ENCODE data around the gene FNDC3B. TPM values are rescaled to one million over a fixed set of nuclear protein-coding genes. Genes with fewer than 3 reads are reported as not detected.

The FNDC3B gene
- total RNA-seq, 1 donor from 2014 or later, result 71.3 TPM

DNA sequence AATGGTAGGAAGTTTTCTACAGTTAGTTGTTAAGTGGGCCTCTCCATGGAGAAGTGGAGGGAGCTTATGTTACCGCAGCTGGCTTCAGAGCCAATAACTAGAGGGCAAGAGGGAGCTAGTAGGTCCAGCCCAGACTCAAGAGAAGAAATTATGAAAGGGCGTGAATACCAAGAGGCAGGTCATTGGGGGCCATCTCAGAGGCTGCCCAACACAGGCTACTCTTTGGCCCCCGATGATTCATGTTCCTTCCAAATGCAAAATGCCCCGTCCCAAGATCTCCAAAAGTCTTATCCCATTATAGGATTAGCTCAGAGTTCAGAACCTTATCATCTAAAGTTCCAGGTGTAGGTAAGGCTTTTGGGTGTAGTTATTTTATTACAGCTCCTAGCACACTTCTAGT lies 94.5 kb downstream of the FNDC3B start:
- Histone ChIP-seq H3K36me3 (ENCODE audit: control insufficient read depth, insufficient read depth, low read length) (no peaks in the 10 kb centered on the region), H3K27me3 (ENCODE audit: control insufficient read depth, insufficient read depth, low read length) (no peaks in the 10 kb centered on the region), H3K4me3 (ENCODE audit: low read depth, low read length) (no peak overlapping the region)
- TF ChIP-seq CTCF (IDR thresholded peaks at IDR 0.05; ENCODE audit: insufficient read depth, low read length, poor library complexity, severe bottlenecking), result no peak
- DNase-seq (ENCODE audit: low read depth), result no peak

- no peaks in the 10 kb centered on the region for H3K36me3 ChIP-seq (ENCODE audit: control insufficient read depth, insufficient read depth, low read length)
Measured at GRCh38 chr3:172134352-172134751, 95.0 kb downstream of the FNDC3B start.

GRCh38 chr3:172135185-172135584 lies 95.8 kb downstream of the FNDC3B start:
- DNase-seq (ENCODE audit: low read depth), result no peak
- Histone ChIP-seq H3K36me3 (ENCODE audit: control insufficient read depth, insufficient read depth, low read length) (no peaks in the 10 kb centered on the region), H3K4me3 (ENCODE audit: low read depth, low read length) (no peak overlapping the region), H3K27me3 (ENCODE audit: control insufficient read depth, insufficient read depth, low read length) (no peaks in the 10 kb centered on the region)
- no peak for TF ChIP-seq CTCF (IDR thresholded peaks at IDR 0.05; ENCODE audit: insufficient read depth, low read length, poor library complexity, severe bottlenecking)

More at GRCh38 chr3:172134352-172134751, 95.0 kb downstream of the FNDC3B start:
- no peak overlapping the region for H3K4me3 ChIP-seq (ENCODE audit: low read depth, low read length)
- TF ChIP-seq CTCF (IDR thresholded peaks at IDR 0.05; ENCODE audit: insufficient read depth, low read length, poor library complexity, severe bottlenecking), result no peak
- no peaks in the 10 kb centered on the region for H3K27me3 ChIP-seq (ENCODE audit: control insufficient read depth, insufficient read depth, low read length)
- DNase-seq (ENCODE audit: low read depth), result no peak

GRCh38 chr3:172135820-172136219 lies 96.4 kb downstream of the FNDC3B start:
- no peak for DNase-seq (ENCODE audit: low read depth)
- Histone ChIP-seq H3K36me3 (ENCODE audit: control insufficient read depth, insufficient read depth, low read length) (no peaks in the 10 kb centered on the region), H3K27me3 (ENCODE audit: control insufficient read depth, insufficient read depth, low read length) (no peaks in the 10 kb centered on the region), H3K4me3 (ENCODE audit: low read depth, low read length) (no peak overlapping the region)
- TF ChIP-seq CTCF (IDR thresholded peaks at IDR 0.05; ENCODE audit: insufficient read depth, low read length, poor library complexity, severe bottlenecking), result no peak

DNA sequence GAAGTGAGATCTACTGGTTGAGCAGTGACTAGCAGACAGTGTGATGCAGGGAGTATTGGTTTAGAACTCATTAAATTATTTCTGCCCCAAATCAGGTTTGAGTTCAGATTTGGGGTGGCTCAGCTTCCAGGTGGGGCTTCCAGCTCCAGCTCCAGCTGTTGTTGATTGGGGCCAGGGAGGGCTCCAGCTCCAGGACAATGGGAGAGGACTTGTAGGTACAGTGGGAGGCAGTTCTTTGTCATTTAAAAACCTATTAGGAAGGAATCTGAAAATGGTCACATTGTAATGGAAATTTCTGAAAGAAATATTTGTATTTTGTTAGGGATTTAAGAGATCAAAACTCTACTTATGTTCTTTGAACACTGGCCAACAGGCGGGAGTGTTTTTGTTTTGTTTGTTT lies 97.0 kb downstream of the FNDC3B start:
- H3K27me3 ChIP-seq (ENCODE audit: control insufficient read depth, insufficient read depth, low read length), result no peaks in the 10 kb centered on the region
- no peak for DNase-seq (ENCODE audit: low read depth)
- no peaks in the 10 kb centered on the region for H3K36me3 ChIP-seq (ENCODE audit: control insufficient read depth, insufficient read depth, low read length)
- TF ChIP-seq CTCF (IDR thresholded peaks at IDR 0.05; ENCODE audit: insufficient read depth, low read length, poor library complexity, severe bottlenecking), result no peak
- no peak overlapping the region for H3K4me3 ChIP-seq (ENCODE audit: low read depth, low read length)

Measured in kidney epithelial cell (primary cell).